ENCODE measurements around the gene MRPL58. TPM values are rescaled to one million over a fixed set of nuclear protein-coding genes. Genes with fewer than 3 reads are reported as not detected.

The MRPL58 gene
- total RNA-seq, 2 experiments from 2014 or later: 75.3 to 84.2 TPM

GRCh38 chr17:74990581-74991105, 21.8 kb upstream of the MRPL58 start:
- H3K27ac ChIP-seq (ENCODE audit: low read depth, low read length, poor library complexity, severe bottlenecking): no peak overlapping the region
- ChIA-PET CTCF (ENCODE audit: unreplicated experiment) (no interaction called here), POLR2A (interaction anchor here (0.6 to 2.0 kb wide), 5 partner anchors 18 to 605 kb away, joined by 3 to 5 read pairs (median 4); partner anchors contain the start of gene HID1)
- no peak overlapping the region for H3K4me3 ChIP-seq (ENCODE audit: low read depth, low read length, poor library complexity, severe bottlenecking)
- no peaks in the 10 kb centered on the region for H3K79me2 ChIP-seq (ENCODE audit: insufficient read depth, low read depth, low read length)
- no peak overlapping the region for H2AFZ ChIP-seq (ENCODE audit: low read length)
- no peaks in the 10 kb centered on the region for H3K9me3 ChIP-seq (ENCODE audit: low read length)
- no peaks in the 10 kb centered on the region for H4K20me1 ChIP-seq (ENCODE audit: insufficient read depth, low read length)
- TF ChIP-seq CTCF (conservative IDR thresholded peaks at IDR 0.05; ENCODE audit: low read length) (no peak), EZH2phosphoT487 (IDR thresholded peaks at IDR 0.05; ENCODE audit: borderline replicate concordance, low read depth, low read length) (no peak)
- H3K9me2 ChIP-seq (ENCODE audit: insufficient read depth, low read length): no peaks in the 10 kb centered on the region
- intact Hi-C loops (cut with micrococcal nuclease; ENCODE audit: unreplicated experiment): no loop called here
- no peak for DNase-seq (ENCODE audit: low spot score)
- no peak overlapping the region for H3K4me2 ChIP-seq (ENCODE audit: low read length)
- H3K4me1 ChIP-seq (ENCODE audit: insufficient read depth, low read length, poor library complexity, severe bottlenecking): peaks cover 25% of the 10 kb centered on the region
- no peaks in the 10 kb centered on the region for H3K36me3 ChIP-seq (ENCODE audit: insufficient read depth, low read length)
- no TSS peak for BruUV-seq (replicated peaks)

GRCh38 chr17:74992223-74992622, 20.2 kb upstream of the MRPL58 start:
- no peak for DNase-seq (ENCODE audit: low spot score)
- ChIA-PET CTCF (ENCODE audit: unreplicated experiment) (interaction anchor here (0.5 kb wide), 1 partner anchor 164 kb away, joined by 3 read pairs; no protein-coding TSS in a partner anchor), POLR2A (interaction anchor here (2.0 kb wide), 1 partner anchor 20 kb away, joined by 5 read pairs; the partner anchor contains the start of gene HID1)
- H3K79me2 ChIP-seq (ENCODE audit: insufficient read depth, low read depth, low read length): no peaks in the 10 kb centered on the region
- no peak overlapping the region for H3K4me3 ChIP-seq (ENCODE audit: low read depth, low read length, poor library complexity, severe bottlenecking)
- peaks cover 16% of the 10 kb centered on the region for H3K4me1 ChIP-seq (ENCODE audit: insufficient read depth, low read length, poor library complexity, severe bottlenecking)
- no peak for TF ChIP-seq CTCF (conservative IDR thresholded peaks at IDR 0.05; ENCODE audit: low read length)
- TF ChIP-seq EZH2phosphoT487 (IDR thresholded peaks at IDR 0.05; ENCODE audit: borderline replicate concordance, low read depth, low read length): no peak
- no peaks in the 10 kb centered on the region for H4K20me1 ChIP-seq (ENCODE audit: insufficient read depth, low read length)
- intact Hi-C loops (cut with micrococcal nuclease; ENCODE audit: unreplicated experiment): no loop called here
- H3K36me3 ChIP-seq (ENCODE audit: insufficient read depth, low read length): no peaks in the 10 kb centered on the region
- no peak overlapping the region for H3K4me2 ChIP-seq (ENCODE audit: low read length)
- H3K9me3 ChIP-seq (ENCODE audit: low read length): no peaks in the 10 kb centered on the region
- H3K27ac ChIP-seq (ENCODE audit: low read depth, low read length, poor library complexity, severe bottlenecking): no peak overlapping the region
- no TSS peak for BruUV-seq (replicated peaks)
- no peaks in the 10 kb centered on the region for H3K9me2 ChIP-seq (ENCODE audit: insufficient read depth, low read length)
- no peak overlapping the region for H2AFZ ChIP-seq (ENCODE audit: low read length)

- Histone ChIP-seq H3K4me1 (ENCODE audit: insufficient read depth, low read length, poor library complexity, severe bottlenecking) (peaks cover 8% of the 10 kb centered on the region), H3K27ac (ENCODE audit: low read depth, low read length, poor library complexity, severe bottlenecking) (no peak overlapping the region), H3K36me3 (ENCODE audit: insufficient read depth, low read length) (no peaks in the 10 kb centered on the region), H2AFZ (ENCODE audit: low read length) (no peak overlapping the region), H3K4me3 (ENCODE audit: low read depth, low read length, poor library complexity, severe bottlenecking) (no peak overlapping the region), H3K9me2 (ENCODE audit: insufficient read depth, low read length) (no peaks in the 10 kb centered on the region), H3K9me3 (ENCODE audit: low read length) (no peaks in the 10 kb centered on the region), H4K20me1 (ENCODE audit: insufficient read depth, low read length) (no peaks in the 10 kb centered on the region), H3K79me2 (ENCODE audit: insufficient read depth, low read depth, low read length) (no peaks in the 10 kb centered on the region), H3K4me2 (ENCODE audit: low read length) (no peak overlapping the region)
- intact Hi-C loops (cut with micrococcal nuclease; ENCODE audit: unreplicated experiment): no loop called here
- CTCF ChIA-PET (ENCODE audit: unreplicated experiment): no interaction called here
- POLR2A ChIA-PET: no interaction called here
- no TSS peak for BruUV-seq (replicated peaks)
- TF ChIP-seq CTCF (conservative IDR thresholded peaks at IDR 0.05; ENCODE audit: low read length): no peak
- no peak for TF ChIP-seq EZH2phosphoT487 (IDR thresholded peaks at IDR 0.05; ENCODE audit: borderline replicate concordance, low read depth, low read length)
- no peak for DNase-seq (ENCODE audit: low spot score)
Observed at GRCh38 chr17:74994440-74994839, 18.0 kb upstream of the MRPL58 start.

All from OCI-LY7 (cell line).